Left ventricle myocardium inferior (tissue), 1 donor: Measurements from ENCODE around the gene MTG1. TPM values are rescaled to one million over a fixed set of nuclear protein-coding genes. Genes with fewer than 3 reads are reported as not detected.
A peak's percentile ranks its signal among the peaks of the same experiment; 100 is the strongest.
"Not testable (repeated sequence)": the region's sequence is repeated elsewhere in the genome, so short reads cannot be mapped to it uniquely, and the experiment has no call there.

ENCODE experiments used
- DNase-seq: peaks from one replicate; pipeline ENCODE4 v3.0.0-alpha.2; 2020
- H3K27ac ChIP-seq: fragments of 200-600 bp; replicated peaks from 2 replicates; pipeline ENCODE4 v1.8.0; 2021
- H3K27me3 ChIP-seq: fragments of 200-600 bp; 2 replicates; pipeline ENCODE4 v1.8.0; 2021; ENCODE audit warnings: low read depth
- H3K36me3 ChIP-seq: fragments of 200-600 bp; 2 replicates; pipeline ENCODE4 v1.8.0; 2021
- H3K4me1 ChIP-seq: fragments of 200-600 bp; 2 replicates; pipeline ENCODE4 v1.8.0; 2021
- H3K4me3 ChIP-seq: fragments of 200-600 bp; 2 replicates; pipeline ENCODE4 v1.8.0; 2021; ENCODE audit warnings: mild to moderate bottlenecking, moderate library complexity
- H3K9me3 ChIP-seq: fragments of 200-600 bp; replicated peaks from 2 replicates; pipeline ENCODE4 v1.8.0; 2021
- intact Hi-C: fragments of 100-400 bp; cut with micrococcal nuclease; formaldehyde crosslinking; loops from one replicate; pipeline ENCODE4 v1.11.0; 2022
- total RNA-seq: library from RNA; stranded (reverse); fragmentation: NEBNext Ultra II Directional; extraction: Animal tissue kit (Norgen Biotek cat#: 25700); gene quantifications from one replicate; pipeline ENCODE4 v1.2.1, GENCODE V29; 2021
- TF ChIP-seq, protein P1 (sequence below): fragments of 200-600 bp; IDR thresholded peaks from 2 replicates; pipeline ENCODE4 v1.8.0; 2021; ENCODE audit warnings: antibody characterized with exemption, mild to moderate bottlenecking, borderline replicate concordance
- donor health status: DM: no; HTN: yes; CAD: no; lungs with severe emphysema.

The MTG1 gene
- total RNA-seq, 1 donor from 2014 or later = 14.0 TPM

DNA sequence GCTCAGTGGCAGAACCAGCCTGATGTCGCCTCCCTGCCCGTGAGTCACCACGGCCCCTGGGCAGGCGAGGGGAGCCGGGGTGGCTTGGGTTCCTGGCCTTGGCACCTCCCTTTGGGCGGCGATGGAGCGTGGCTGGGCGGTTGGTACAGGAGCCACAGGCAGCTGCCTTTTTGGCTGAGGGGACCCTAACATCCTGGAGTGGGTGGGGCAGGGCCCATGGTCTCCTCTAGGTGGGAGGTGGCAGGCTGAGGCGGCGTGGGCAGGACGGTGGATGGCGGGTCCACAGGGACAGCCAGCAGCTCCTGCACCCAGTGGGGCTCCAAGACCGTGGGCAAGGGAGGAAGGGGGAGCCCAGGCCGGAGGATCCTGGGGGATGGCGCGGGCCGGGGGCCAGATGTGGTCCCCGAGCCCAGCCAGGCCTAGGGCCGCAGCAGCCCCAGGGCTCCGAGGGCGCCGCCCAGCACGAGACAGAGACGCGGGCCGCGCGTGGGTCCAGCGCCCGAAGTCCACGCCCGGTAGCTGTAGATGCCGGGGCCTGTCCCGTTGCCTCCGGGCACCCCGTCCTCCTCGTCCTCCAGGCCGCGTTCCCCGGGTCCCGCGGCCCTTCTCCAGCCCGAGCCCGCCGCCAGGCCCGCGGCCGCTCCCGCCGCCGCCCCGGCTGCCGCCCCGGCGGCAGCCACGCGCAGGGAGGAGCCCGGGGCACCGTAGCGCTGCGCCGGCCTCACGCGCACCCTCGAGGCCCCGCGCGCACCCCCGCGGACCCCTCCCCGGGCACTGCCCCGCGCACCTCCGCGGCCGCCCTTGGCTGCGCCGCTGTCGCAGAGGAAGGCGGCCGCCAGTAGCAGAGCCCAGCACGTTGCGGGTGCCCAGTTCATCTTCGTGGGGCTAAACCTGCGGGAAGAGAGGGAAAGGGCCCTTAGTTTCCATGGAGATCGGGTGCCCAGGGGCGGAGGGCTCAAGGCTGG lies 29.1 kb downstream of the MTG1 start:
- Histone ChIP-seq H3K36me3 (peaks cover 32% of the 10 kb centered on the region), H3K9me3 (peaks cover 2% of the 10 kb centered on the region), H3K27ac (no peak overlapping the region), H3K4me3 (peak overlapping the region; percentile 43), H3K4me1 (peaks cover 3% of the 10 kb centered on the region), H3K27me3 (peaks cover 20% of the 10 kb centered on the region)
- TF ChIP-seq, protein P1, sequence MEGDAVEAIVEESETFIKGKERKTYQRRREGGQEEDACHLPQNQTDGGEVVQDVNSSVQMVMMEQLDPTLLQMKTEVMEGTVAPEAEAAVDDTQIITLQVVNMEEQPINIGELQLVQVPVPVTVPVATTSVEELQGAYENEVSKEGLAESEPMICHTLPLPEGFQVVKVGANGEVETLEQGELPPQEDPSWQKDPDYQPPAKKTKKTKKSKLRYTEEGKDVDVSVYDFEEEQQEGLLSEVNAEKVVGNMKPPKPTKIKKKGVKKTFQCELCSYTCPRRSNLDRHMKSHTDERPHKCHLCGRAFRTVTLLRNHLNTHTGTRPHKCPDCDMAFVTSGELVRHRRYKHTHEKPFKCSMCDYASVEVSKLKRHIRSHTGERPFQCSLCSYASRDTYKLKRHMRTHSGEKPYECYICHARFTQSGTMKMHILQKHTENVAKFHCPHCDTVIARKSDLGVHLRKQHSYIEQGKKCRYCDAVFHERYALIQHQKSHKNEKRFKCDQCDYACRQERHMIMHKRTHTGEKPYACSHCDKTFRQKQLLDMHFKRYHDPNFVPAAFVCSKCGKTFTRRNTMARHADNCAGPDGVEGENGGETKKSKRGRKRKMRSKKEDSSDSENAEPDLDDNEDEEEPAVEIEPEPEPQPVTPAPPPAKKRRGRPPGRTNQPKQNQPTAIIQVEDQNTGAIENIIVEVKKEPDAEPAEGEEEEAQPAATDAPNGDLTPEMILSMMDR = no peak
- no peak for DNase-seq
- intact Hi-C loops = no loop called here

DNA sequence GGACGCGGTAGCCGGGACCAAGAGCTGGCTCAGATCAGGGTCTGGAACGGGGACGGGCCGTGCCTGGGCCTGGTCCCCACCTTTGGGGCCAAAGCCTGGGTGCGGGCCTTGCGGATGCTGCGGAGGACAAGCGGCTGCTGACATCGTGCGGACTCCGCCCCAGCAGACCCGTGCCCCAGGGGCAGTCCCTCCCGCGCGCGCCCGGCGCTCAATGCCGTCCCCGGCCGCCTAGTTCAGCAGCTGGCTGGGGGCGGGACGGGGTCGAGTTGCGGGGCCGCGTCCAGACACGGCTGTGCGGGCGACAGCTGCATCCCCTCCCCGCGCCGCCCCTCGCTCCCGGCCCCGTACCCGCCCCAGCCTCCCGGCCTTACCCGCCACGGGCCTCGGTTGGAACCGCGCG lies 30.1 kb downstream of the MTG1 start:
- DNase-seq, intact Hi-C loops, H3K4me1 ChIP-seq, H3K27ac ChIP-seq, H3K4me3 ChIP-seq: not testable (repeated sequence)
- peaks cover 23% of the 10 kb centered on the region for H3K36me3 ChIP-seq
- H3K9me3 ChIP-seq = peaks cover 12% of the 10 kb centered on the region
- H3K27me3 ChIP-seq = peaks cover 20% of the 10 kb centered on the region

DNA sequence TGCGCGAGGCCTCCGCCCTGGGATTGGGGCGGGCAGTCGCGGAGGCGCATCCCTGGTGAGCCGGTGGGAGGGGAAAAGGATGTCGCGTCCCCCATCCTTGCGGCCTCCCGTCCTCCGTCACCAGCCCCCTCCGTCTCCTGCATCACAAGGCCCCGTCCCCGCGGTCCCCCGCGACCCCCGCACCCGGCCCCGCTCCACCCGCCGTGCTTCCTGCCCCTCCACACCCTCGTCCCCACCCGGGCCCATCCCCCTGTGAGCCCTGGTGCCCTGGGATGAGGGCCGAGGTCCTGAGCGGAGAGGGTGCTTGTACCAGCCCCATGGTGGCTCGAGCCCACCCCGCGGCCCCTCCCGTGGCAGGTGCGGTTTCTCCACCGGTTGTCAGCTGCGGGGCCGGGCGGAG lies 30.6 kb downstream of the MTG1 start, which contains the start of gene SPRN:
Gene SPRN (minus strand): TSS at position 25 of the 400 bp plus-strand sequence. CDS start 944 bp downstream, outside the sequence.
- H3K27ac ChIP-seq, H3K4me1 ChIP-seq, DNase-seq, intact Hi-C loops: not testable (repeated sequence)
- Histone ChIP-seq H3K9me3 (peaks cover 17% of the 10 kb centered on the region), H3K36me3 (peaks cover 18% of the 10 kb centered on the region), H3K4me3 (peak within 1 kb of the TSS; percentile 43), H3K27me3 (peaks cover 20% of the 10 kb centered on the region)

DNA sequence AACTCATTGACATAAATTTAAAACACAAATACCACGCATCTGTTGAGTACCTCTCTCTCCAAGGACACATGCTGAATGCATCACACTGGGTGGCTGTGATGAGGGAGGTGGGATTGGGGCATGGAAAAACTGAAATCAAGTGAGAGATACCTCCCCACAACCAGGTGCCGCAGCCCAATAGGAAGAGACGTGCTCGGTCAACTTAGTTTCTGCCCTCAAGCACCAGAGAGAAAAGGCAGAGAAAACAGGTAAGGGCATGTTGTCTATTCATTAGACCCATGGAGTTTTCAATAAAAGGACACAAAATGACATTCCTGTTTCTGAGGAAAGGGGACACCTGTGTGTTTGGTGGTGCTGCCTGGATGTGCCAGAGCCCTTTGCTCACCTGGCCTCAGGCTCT lies 35.6 kb downstream of the MTG1 start:
- H3K4me3 ChIP-seq, H3K4me1 ChIP-seq, H3K36me3 ChIP-seq, intact Hi-C loops, H3K27ac ChIP-seq, H3K27me3 ChIP-seq, DNase-seq: not testable (repeated sequence)
- H3K9me3 ChIP-seq = peaks cover 17% of the 10 kb centered on the region

DNA sequence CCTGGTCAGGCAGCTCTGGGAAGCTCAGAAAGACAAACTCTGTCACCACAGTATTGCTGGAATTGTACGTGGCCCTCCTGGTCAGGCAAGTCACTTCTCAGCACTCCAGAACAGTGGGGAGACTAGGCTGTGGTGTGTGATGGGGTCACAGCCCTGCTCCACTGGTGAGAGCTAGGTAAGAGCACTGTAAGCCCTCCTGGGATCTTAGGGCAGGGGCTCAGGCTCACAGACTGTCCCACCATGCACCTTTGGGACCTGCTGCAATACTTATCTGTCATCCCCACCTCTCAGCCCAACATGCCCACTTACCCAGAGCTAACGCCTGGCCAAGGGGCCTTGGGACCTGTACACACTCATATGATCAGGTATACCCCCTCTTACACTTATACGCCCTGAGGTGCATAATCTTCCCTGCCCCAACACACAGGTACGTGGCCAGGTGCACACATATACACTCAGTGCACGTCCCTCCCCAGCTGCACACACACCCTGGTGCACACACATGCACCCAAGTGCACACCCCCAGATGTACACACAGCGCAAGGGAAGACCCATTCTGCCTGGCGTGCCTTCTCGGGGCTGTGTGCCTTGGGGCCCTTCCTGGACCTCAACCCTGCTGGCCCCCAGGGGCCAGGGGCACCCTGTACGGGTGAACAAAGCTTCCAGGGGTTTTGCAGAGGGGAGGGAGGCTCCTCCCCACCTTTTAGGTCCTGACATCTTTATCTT lies 38.1 kb downstream of the MTG1 start:
- H3K9me3 ChIP-seq = peaks cover 21% of the 10 kb centered on the region
- H3K4me1 ChIP-seq, H3K36me3 ChIP-seq, DNase-seq, H3K27me3 ChIP-seq, H3K27ac ChIP-seq, H3K4me3 ChIP-seq, intact Hi-C loops: not testable (repeated sequence)

DNA sequence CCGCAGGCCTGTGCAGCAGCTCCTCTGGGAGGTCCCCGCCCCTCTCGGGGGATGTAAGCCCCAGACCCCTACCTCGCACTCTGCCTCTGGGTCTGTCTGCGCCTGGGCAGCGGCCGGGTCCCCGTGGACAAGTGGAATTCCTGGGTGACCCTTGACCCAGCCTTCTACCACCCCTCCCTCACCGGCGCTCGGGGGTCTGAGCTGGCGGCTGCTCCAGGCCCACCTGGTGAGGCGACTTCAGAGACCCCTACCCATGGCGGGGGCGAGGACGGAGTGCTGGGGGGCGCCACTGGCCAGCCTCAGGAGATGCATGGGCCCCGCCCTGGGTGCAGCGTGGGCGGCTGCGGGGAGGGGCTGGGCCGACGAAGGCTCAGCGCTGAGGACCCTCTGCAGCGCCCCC lies 38.8 kb downstream of the MTG1 start:
- H3K4me3 ChIP-seq, H3K27me3 ChIP-seq, H3K36me3 ChIP-seq, H3K4me1 ChIP-seq, H3K27ac ChIP-seq, intact Hi-C loops, DNase-seq: not testable (repeated sequence)
- peaks cover 21% of the 10 kb centered on the region for H3K9me3 ChIP-seq

DNA sequence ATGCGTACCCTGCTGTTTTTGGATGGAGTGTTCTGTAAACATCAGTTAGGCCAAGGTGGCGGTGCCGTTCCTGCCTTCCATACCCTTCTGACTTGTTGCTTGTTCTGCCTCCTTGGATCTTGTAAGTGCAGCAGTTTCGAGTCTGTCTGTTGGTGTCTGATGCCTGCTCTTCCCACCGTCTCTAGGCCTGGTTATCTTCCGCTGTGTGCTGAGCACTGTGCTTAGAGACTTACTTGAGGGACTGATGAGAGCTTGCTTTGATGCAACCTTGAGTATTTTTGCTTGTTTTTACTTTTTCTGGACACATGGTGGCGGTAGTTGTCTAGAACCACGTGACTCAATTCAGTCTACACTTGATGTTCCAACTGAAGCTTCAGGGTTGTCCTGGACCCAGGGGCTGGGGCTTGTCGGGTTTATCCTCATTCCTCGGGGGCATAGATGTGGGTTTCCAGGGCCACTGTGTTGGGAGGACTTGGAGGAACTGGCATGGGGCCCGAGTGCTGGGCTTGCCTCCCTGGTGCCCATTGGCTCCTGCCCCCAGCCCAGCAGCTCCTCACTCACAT lies 44.8 kb downstream of the MTG1 start:
- Histone ChIP-seq H3K9me3 (peaks cover 4% of the 10 kb centered on the region), H3K27ac (no peak overlapping the region), H3K4me3 (no peak overlapping the region), H3K4me1 (no peaks in the 10 kb centered on the region), H3K27me3 (no peaks in the 10 kb centered on the region), H3K36me3 (no peaks in the 10 kb centered on the region)
- no peak for DNase-seq
- intact Hi-C loops = no loop called here
- TF ChIP-seq, protein P1 = no peak
